Loucy (cell line): Measurements from ENCODE around the gene ARHGAP26.
A peak's percentile ranks its signal among the peaks of the same experiment; 100 is the strongest.

Source experiments
- H2AFZ ChIP-seq: fragments of 200-600 bp; sonication (generic); 2 replicates; pipeline ENCODE4 v1.6.0; 2016; ENCODE audit warnings: antibody characterized with exemption, mild to moderate bottlenecking, low read length, moderate library complexity
- H3F3A ChIP-seq: fragments of 200-600 bp; 2 replicates; pipeline ENCODE4 v1.6.0; 2016; ENCODE audit warnings: antibody characterized with exemption, low read depth, mild to moderate bottlenecking
- H3K27me3 ChIP-seq: fragments of 200-600 bp; sonication (generic); 2 replicates; pipeline ENCODE4 v1.6.1; 2014; ENCODE audit warnings: low read length, mild to moderate bottlenecking; ENCODE audit not compliant: insufficient read depth, poor library complexity, severe bottlenecking
- H3K36me3 ChIP-seq: fragments of 200-600 bp; sonication (generic); 2 replicates; pipeline ENCODE4 v1.6.1; 2016; ENCODE audit warnings: low read length; ENCODE audit not compliant: insufficient read depth
- H3K4me1 ChIP-seq: fragments of 200-600 bp; sonication (generic); 2 replicates; pipeline ENCODE4 v1.5.1; 2014; ENCODE audit warnings: low read length, mild to moderate bottlenecking; ENCODE audit not compliant: insufficient read depth, poor library complexity, severe bottlenecking
- H3K4me2 ChIP-seq: fragments of 200-600 bp; sonication (generic); 2 replicates; pipeline ENCODE4 v1.6.0; 2014; ENCODE audit warnings: antibody characterized with exemption, low read length, low read depth, mild to moderate bottlenecking; ENCODE audit not compliant: poor library complexity, severe bottlenecking
- H3K4me3 ChIP-seq: fragments of 200-600 bp; sonication (generic); 2 replicates; pipeline ENCODE4 v1.5.1; 2014; ENCODE audit warnings: low read length, mild to moderate bottlenecking, mixed read lengths; ENCODE audit not compliant: poor library complexity, severe bottlenecking
- H3K79me2 ChIP-seq: fragments of 200-600 bp; sonication (generic); 2 replicates; pipeline ENCODE4 v1.6.1; 2014; ENCODE audit warnings: low read length; ENCODE audit not compliant: insufficient read depth
- H3K9ac ChIP-seq: fragments of 200-600 bp; sonication (generic); 2 replicates; pipeline ENCODE4 v1.6.0; 2014; ENCODE audit warnings: mild to moderate bottlenecking, low read depth, low read length, moderate library complexity; ENCODE audit not compliant: poor library complexity, severe bottlenecking
- H3K9me2 ChIP-seq: fragments of 200-600 bp; sonication (generic); replicated peaks from 2 replicates; pipeline ENCODE4 v1.6.1; 2016; ENCODE audit warnings: low read depth, low read length, mixed read lengths
- H3K9me3 ChIP-seq: fragments of 200-600 bp; sonication (generic); 2 replicates; pipeline ENCODE4 v1.6.1; 2014; ENCODE audit warnings: mild to moderate bottlenecking, antibody characterized with exemption, low read length, low read depth; ENCODE audit not compliant: insufficient read depth
- H4K20me1 ChIP-seq: fragments of 200-600 bp; sonication (generic); 2 replicates; pipeline ENCODE4 v1.6.0; 2014; ENCODE audit warnings: antibody characterized with exemption, low read length, mild to moderate bottlenecking; ENCODE audit not compliant: insufficient read depth, poor library complexity, severe bottlenecking
- EZH2phosphoT487 ChIP-seq: fragments of 200-600 bp; IDR thresholded peaks from 2 replicates; pipeline ENCODE4 v1.6.1; 2018; ENCODE audit warnings: antibody characterized with exemption, mild to moderate bottlenecking, moderate library complexity, borderline replicate concordance
- TF ChIP-seq, protein P1 (sequence below): fragments of 200-600 bp; sonication (generic); conservative IDR thresholded peaks from 2 replicates; pipeline ENCODE4 v1.5.1; 2014; ENCODE audit warnings: mild to moderate bottlenecking, antibody characterized with exemption, low read length

The ARHGAP26 gene

DNA sequence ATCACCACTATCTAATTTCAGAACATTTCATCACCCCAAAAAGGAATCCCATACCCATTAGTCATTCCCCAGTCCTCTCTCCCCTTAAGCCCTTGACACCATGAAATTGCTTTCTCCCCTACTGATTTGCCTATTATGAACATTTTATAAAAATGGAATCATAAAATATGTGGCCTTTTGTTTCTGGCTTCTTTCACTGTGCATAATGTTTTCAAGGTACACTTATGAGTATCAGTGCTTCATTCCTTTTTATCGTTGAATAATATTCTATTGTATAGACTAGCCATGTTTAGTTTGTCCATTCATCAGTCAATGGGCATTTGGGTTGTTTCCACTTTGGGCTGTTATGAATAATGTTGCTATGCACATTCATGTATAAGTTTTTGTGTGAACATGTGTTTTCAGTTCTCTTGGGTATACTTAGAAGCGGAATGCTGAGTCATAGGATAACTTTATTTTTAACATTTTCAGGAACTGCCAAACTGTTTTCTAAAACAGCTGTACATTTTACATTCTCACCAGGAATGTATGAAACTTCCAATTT, 43.9 kb upstream of the ARHGAP26 start:
- H3K9ac ChIP-seq, result no peak overlapping the region
- H3K9me3 ChIP-seq, result no peaks in the 10 kb centered on the region
- H3K79me2 ChIP-seq, result no peaks in the 10 kb centered on the region
- H3K4me3 ChIP-seq, result no peak overlapping the region
- H3K4me2 ChIP-seq, result no peak overlapping the region
- peaks cover 22% of the 10 kb centered on the region for H3K4me1 ChIP-seq
- no peaks in the 10 kb centered on the region for H3K9me2 ChIP-seq
- H4K20me1 ChIP-seq, result no peaks in the 10 kb centered on the region
- no peaks in the 10 kb centered on the region for H3K36me3 ChIP-seq
- H3F3A ChIP-seq, result no peaks in the 10 kb centered on the region
- H3K27me3 ChIP-seq, result no peaks in the 10 kb centered on the region
- no peak for TF ChIP-seq EZH2phosphoT487
- TF ChIP-seq, protein P1, sequence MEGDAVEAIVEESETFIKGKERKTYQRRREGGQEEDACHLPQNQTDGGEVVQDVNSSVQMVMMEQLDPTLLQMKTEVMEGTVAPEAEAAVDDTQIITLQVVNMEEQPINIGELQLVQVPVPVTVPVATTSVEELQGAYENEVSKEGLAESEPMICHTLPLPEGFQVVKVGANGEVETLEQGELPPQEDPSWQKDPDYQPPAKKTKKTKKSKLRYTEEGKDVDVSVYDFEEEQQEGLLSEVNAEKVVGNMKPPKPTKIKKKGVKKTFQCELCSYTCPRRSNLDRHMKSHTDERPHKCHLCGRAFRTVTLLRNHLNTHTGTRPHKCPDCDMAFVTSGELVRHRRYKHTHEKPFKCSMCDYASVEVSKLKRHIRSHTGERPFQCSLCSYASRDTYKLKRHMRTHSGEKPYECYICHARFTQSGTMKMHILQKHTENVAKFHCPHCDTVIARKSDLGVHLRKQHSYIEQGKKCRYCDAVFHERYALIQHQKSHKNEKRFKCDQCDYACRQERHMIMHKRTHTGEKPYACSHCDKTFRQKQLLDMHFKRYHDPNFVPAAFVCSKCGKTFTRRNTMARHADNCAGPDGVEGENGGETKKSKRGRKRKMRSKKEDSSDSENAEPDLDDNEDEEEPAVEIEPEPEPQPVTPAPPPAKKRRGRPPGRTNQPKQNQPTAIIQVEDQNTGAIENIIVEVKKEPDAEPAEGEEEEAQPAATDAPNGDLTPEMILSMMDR, result no peak
- no peak overlapping the region for H2AFZ ChIP-seq

DNA sequence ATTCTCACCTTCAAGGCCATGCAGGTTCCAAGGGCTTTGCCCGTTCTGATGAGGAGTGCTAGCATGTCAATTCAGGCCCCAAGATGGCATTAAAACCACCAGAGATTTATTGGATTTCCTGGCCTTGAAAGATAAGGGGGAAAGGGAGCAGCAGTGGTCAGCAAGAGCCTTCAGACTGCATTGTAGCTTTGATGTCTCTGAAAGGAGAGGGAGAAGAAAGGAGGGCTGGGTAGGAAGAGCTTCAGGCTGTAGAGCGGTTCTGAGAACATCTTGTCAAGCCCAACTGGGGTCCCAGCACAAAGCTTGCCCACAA, 42.5 kb upstream of the ARHGAP26 start:
- Histone ChIP-seq H4K20me1 (no peaks in the 10 kb centered on the region), H3K4me3 (no peak overlapping the region), H2AFZ (0 out of 2 replicates have a peak overlapping the region, but pooled peaks have one; percentile 0), H3K79me2 (no peaks in the 10 kb centered on the region), H3K9ac (no peak overlapping the region), H3F3A (no peaks in the 10 kb centered on the region), H3K4me1 (peaks cover 24% of the 10 kb centered on the region), H3K27me3 (no peaks in the 10 kb centered on the region), H3K4me2 (peak overlapping the region; percentile 28), H3K9me3 (no peaks in the 10 kb centered on the region), H3K9me2 (no peaks in the 10 kb centered on the region), H3K36me3 (no peaks in the 10 kb centered on the region)
- TF ChIP-seq, protein P1, result no peak
- TF ChIP-seq EZH2phosphoT487, result no peak

DNA sequence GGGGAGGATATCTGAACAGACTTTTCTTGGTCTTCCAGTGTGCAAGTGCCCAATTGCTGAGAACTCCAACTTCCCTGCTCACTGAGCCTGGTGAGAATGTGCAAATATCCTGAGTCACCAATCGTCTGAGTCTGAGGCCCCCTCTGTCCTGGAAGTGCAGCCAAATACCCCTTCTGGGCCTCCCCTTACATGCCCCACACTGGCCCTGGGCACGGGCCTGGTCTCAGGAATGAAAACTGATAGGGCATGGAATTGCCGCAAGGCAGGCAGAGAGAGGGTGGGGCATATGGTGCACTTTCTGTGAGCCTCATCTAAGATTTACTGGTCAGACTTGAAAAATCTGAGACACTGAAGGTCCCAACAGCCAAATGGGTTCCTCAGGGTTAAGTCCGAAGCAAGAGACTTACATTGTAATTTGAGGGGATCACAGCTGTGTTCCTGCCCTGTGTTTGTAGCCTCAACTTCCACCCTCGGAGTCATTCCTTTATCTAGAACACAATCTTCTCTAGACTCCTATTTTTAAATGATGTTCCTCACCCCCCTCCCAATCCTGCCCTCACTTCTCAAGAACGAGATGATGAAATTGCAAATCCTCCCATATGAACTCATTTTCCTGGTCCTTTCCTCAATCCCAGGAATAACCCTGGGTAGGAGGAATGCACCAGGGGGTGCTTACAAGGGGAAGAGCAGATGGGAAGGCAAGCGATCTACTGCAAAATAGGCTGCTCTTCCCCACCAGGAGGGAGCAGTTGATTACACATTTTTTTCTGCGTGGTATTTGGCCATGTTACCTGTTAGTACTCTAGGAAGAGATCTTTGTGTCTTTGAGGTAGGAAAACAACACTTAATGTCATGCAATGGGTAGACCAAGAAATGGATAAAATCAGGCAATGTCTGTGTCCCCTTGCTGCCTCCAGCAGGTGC, 34.6 kb upstream of the ARHGAP26 start:
- Histone ChIP-seq H2AFZ (no peak overlapping the region), H3K9me3 (no peaks in the 10 kb centered on the region), H3K4me2 (no peak overlapping the region), H3K4me1 (peaks cover 33% of the 10 kb centered on the region), H3K27me3 (no peaks in the 10 kb centered on the region), H4K20me1 (no peaks in the 10 kb centered on the region), H3K79me2 (no peaks in the 10 kb centered on the region), H3K4me3 (no peak overlapping the region), H3F3A (no peaks in the 10 kb centered on the region), H3K36me3 (no peaks in the 10 kb centered on the region), H3K9ac (no peak overlapping the region), H3K9me2 (no peaks in the 10 kb centered on the region)
- TF ChIP-seq EZH2phosphoT487, result no peak
